Ovary (tissue), 10 donors: ENCODE measurements around the gene CENATAC. TPM values are rescaled to one million over a fixed set of nuclear protein-coding genes. Genes with fewer than 3 reads are reported as not detected.
A peak's percentile ranks its signal among the peaks of the same experiment; 100 is the strongest.
"Not testable (repeated sequence)": the region's sequence is repeated elsewhere in the genome, so short reads cannot be mapped to it uniquely, and the experiment has no call there.

ENCODE experiments used
- DNase-seq, 5 donors: peaks; one replicate each; pipeline ENCODE4 v3.0.0-alpha.2; 2019 to 2020
- H3K27ac ChIP-seq, 2 donors: fragments of 200-600 bp; one replicate each; pipeline versions ENCODE4 v1.5.1 to v1.8.0; 2019 to 2022
- H3K27me3 ChIP-seq: fragments of 200-600 bp; one replicate; pipeline ENCODE4 v1.8.0; 2022
- H3K36me3 ChIP-seq: fragments of 200-600 bp; sonication (generic); one replicate; pipeline ENCODE4 v1.5.1; 2019
- H3K4me1 ChIP-seq: one replicate; pipeline ENCODE4 v1.8.1; 2013; ENCODE audit warnings: mild to moderate bottlenecking, moderate library complexity; ENCODE audit not compliant: insufficient read depth
- H3K4me3 ChIP-seq: fragments of 200-600 bp; sonication (generic); one replicate; pipeline ENCODE4 v1.5.1; 2017
- H3K9me3 ChIP-seq, 2 donors: fragments of 200-600 bp in 1 of 2; sonication (generic) in 1 of 2; one replicate each; pipeline versions ENCODE4 v1.5.1 to v1.8.1; 2013 to 2019; ENCODE audit warnings: mild to moderate bottlenecking in 1 of 2, moderate library complexity in 1 of 2
- CTCF ChIP-seq, 3 donors: fragments of 450-650 bp in 2 of 3; fragments of 200-600 bp in 1 of 3; IDR thresholded peaks; one replicate each; pipeline versions ENCODE4 v1.5.1 to v1.8.0; 2016 to 2022; ENCODE audit warnings: antibody characterized with exemption in 3 of 3, mild to moderate bottlenecking in 1 of 3
- EP300 ChIP-seq: sonication (generic); formaldehyde crosslinking; IDR thresholded peaks from one replicate; pipeline ENCODE4 v1.6.1; 2017; ENCODE audit warnings: antibody characterized with exemption
- POLR2A ChIP-seq: fragments of 450-650 bp; IDR thresholded peaks from one replicate; pipeline ENCODE4 v1.6.1; 2017; ENCODE audit warnings: antibody characterized with exemption, mild to moderate bottlenecking, moderate library complexity
- WGBS, 3 donors: extraction: QIAGEN DNeasy Blood & Tissue Kit in 1 of 3; methylation state at CpG; one replicate each; pipeline versions ENCODE4 v1.1.5 to v1.1.7; 2013 to 2017; 5-methylcytosine and 5-hydroxymethylcytosine counted together
- intact Hi-C, 4 donors: fragments of 100-400 bp; cut with DNase I; formaldehyde crosslinking; loops; one replicate each; pipeline versions ENCODE4 v1.11.0 to v1.15.1; 2022 to 2023
- long read RNA-seq, 3 donors: library from polyadenylated mRNA in 2 of 3; unstranded in 2 of 3; transcript quantifications; one replicate each; pipeline ENCODE4 v2.0.0 and lab custom pipeline, GENCODE V29; 2021 to 2026
- polyA plus RNA-seq, 2 donors: library from polyadenylated mRNA; stranded (reverse); fragments of 200-250 nt in 1 of 2; fragments of 350-450 nt in 1 of 2; fragmentation: Illumina TruSeq in 1 of 2; extraction: RNeasy Lipid Tissue Mini Kit (QIAGEN cat#74804) in 1 of 2; gene quantifications; one replicate each; pipeline ENCODE4 v1.2.3, GENCODE V29; 2013 to 2014
- total RNA-seq, 7 donors: library from RNA; depleted of rRNA in 2 of 7; stranded (reverse); fragments of >200 nt in 2 of 7; fragmentation: NEBNext Ultra II Directional in 3 of 7; extraction: Animal tissue kit (Norgen Biotek cat#: 25700) in 3 of 7; gene quantifications; one replicate each; pipeline versions ENCODE4 v1.1.0 to v1.2.4, GENCODE V29; 2016 to 2023
- donor health status: DM: no; HTN: no; CAD: no; lungs with moderate emphysema.
- donor health status: DM: no; HTN: no; CAD: no.
- donor health status: Bipolar disorder and iron deficiency.
- donor health status: DM: yes; HTN: yes; CAD: no.
- donor health status: DM: no; HTN: no; CAD: no.
- donor health status: DM: yes; HTN: yes; CAD: no.

Gene CENATAC
- total RNA-seq: 10 to 100 TPM; 23.4 to 51.0 (median 27.8) TPM
- 10 to 100 TPM; 19.9 to 21.6 TPM for polyA plus RNA-seq
- long read RNA-seq, donor 1, transcript CCDC84-201 (11 exons, 1,202 nt): major isoform, 7 of 33 reads
- long read RNA-seq, donor 1, partial matches to known transcripts: 6 of 33 reads
- long read RNA-seq, donor 1, other reads (novel, unspliced or antisense): 20 of 33 reads
- long read RNA-seq, donor 2, partial matches to known transcripts: 6,341 of 6,635 reads
- long read RNA-seq, donor 2, other reads (novel, unspliced or antisense): 291 of 6,635 reads
- long read RNA-seq, donor 3, partial matches to known transcripts: 4 of 14 reads
- long read RNA-seq, donor 3, other reads (novel, unspliced or antisense): 7 of 14 reads

- TF ChIP-seq POLR2A (peak; percentile 57), EP300 (no peak), CTCF (IDR thresholded peaks at IDR 0.05) (peak in 2 of 3 donors; percentile 21 to 23)
- WGBS, 3 donors: 0 to 1% (median 0%) methylated on average over 49 to 54 of the region's 54 CpGs
- Histone ChIP-seq H3K4me3 (peak within 1 kb of the TSS; percentile 80), H3K27me3 (no peaks in the 10 kb centered on the region), H3K4me1 (peaks cover 7% of the 10 kb centered on the region), H3K36me3 (no peaks in the 10 kb centered on the region), H3K27ac (peak within 1 kb of the TSS; percentile 63 to 66), H3K9me3 (no peaks in the 10 kb centered on the region)
- intact Hi-C loops: loop anchor here in 1 of 4 donors (2.0 kb wide), 1 partner anchor 21 kb away; the partner anchor contains the start of genes RPS25 and TRAPPC4
- DNase-seq: peak; percentile 94 to 97 (median 95)
Measured at GRCh38 chr11:118997627-118998387, at the start of gene CENATAC. Gene CENATAC, plus strand, starts transcription at chr11:118998138. Its CDS starts 60 bp downstream, at chr11:118998198.

GRCh38 chr11:118953265-118953664 is 44.7 kb upstream of the CENATAC start:
- no peaks in the 10 kb centered on the region for H3K4me1 ChIP-seq
- no peaks in the 10 kb centered on the region for H3K36me3 ChIP-seq
- TF ChIP-seq CTCF (IDR thresholded peaks at IDR 0.05) (no peak), EP300 (no peak), POLR2A (no peak)
- H3K27me3 ChIP-seq: no peaks in the 10 kb centered on the region
- WGBS, 3 donors: 24 to 39% (median 27%) methylated on average over 6 of the region's 6 CpGs
- no peak for DNase-seq
- no peaks in the 10 kb centered on the region for H3K9me3 ChIP-seq
- intact Hi-C loops: no loop called here
- no peak overlapping the region for H3K27ac ChIP-seq
- H3K4me3 ChIP-seq: no peak overlapping the region

- 64 to 70% (median 68%) methylated on average over 6 of the region's 6 CpGs for WGBS, 3 donors
- H3K27ac ChIP-seq, H3K27me3 ChIP-seq, DNase-seq, H3K9me3 ChIP-seq, H3K4me1 ChIP-seq, H3K4me3 ChIP-seq, H3K36me3 ChIP-seq, intact Hi-C loops: not testable (repeated sequence)
Measured at GRCh38 chr11:118953976-118954375, 44.0 kb upstream of the CENATAC start.

- Histone ChIP-seq H3K9me3 (no peaks in the 10 kb centered on the region), H3K27me3 (no peaks in the 10 kb centered on the region), H3K27ac (no peak within 1 kb of the TSS), H3K4me1 (no peaks in the 10 kb centered on the region), H3K4me3 (no peak within 1 kb of the TSS), H3K36me3 (no peaks in the 10 kb centered on the region)
- TF ChIP-seq EP300 (no peak), CTCF (IDR thresholded peaks at IDR 0.05) (peak; percentile 95 to 97 (median 95))
- WGBS, 3 donors: 5 to 7% (median 5%) methylated on average over 7 of the region's 7 CpGs
- peak; percentile 84 to 91 (median 89) for DNase-seq
- intact Hi-C loops: loop anchor here (2.0 to 5.0 kb wide), 4 partner anchors 49 to 269 kb away; no protein-coding TSS in a partner anchor
Measured at GRCh38 chr11:118956094-118956846, 41.7 kb upstream of the CENATAC start, which contains the start of gene UPK2. Gene UPK2, plus strand, starts transcription at chr11:118956298. Its CDS starts 53 bp downstream, at chr11:118956351.
